HG02588 (cell line): ENCODE measurements around the gene TMEM63B.
"Not testable (repeated sequence)": the region's sequence is repeated elsewhere in the genome, so short reads cannot be mapped to it uniquely, and the experiment has no call there.

Experiments used
- ATAC-seq: cut with Tn5 transposase; IDR thresholded peaks from one replicate; pipeline ENCODE4 v1.9.1; 2021; ENCODE audit warnings: mild to moderate bottlenecking, moderate library complexity; ENCODE audit not compliant: unreplicated experiment

TMEM63B gene

GRCh38 chr6:44142835-44143234 lies 15.5 kb downstream of the TMEM63B start:
- no peak for ATAC-seq

- no peak for ATAC-seq
Measured at GRCh38 chr6:44143731-44144130, 16.4 kb downstream of the TMEM63B start.

GRCh38 chr6:44144536-44144935 lies 17.2 kb downstream of the TMEM63B start:
- not testable (repeated sequence) for ATAC-seq

- no peak for ATAC-seq
Measured at GRCh38 chr6:44145839-44146238, 18.5 kb downstream of the TMEM63B start.

- no peak for ATAC-seq
Measured at GRCh38 chr6:44146685-44147084, 19.3 kb downstream of the TMEM63B start.

- ATAC-seq: no peak
Measured at GRCh38 chr6:44147256-44147655, 19.9 kb downstream of the TMEM63B start.

- no peak for ATAC-seq
Measured at GRCh38 chr6:44148306-44148705, 21.0 kb downstream of the TMEM63B start.

GRCh38 chr6:44149369-44150012 lies 22.1 kb downstream of the TMEM63B start:
- ATAC-seq: no peak

GRCh38 chr6:44150317-44150917 lies 23.1 kb downstream of the TMEM63B start:
- no peak for ATAC-seq

- ATAC-seq: no peak
Measured at GRCh38 chr6:44151348-44152108, 24.2 kb downstream of the TMEM63B start.

- ATAC-seq: no peak
Measured at GRCh38 chr6:44152109-44152461, 24.7 kb downstream of the TMEM63B start.

GRCh38 chr6:44152533-44152932 lies 25.2 kb downstream of the TMEM63B start:
- ATAC-seq: no peak

- no peak for ATAC-seq
Measured at GRCh38 chr6:44154067-44154466, 26.7 kb downstream of the TMEM63B start.

GRCh38 chr6:44156494-44157151 lies 29.3 kb downstream of the TMEM63B start:
- ATAC-seq: no peak

- ATAC-seq: no peak
Measured at GRCh38 chr6:44157152-44157521, 29.8 kb downstream of the TMEM63B start.

- no peak for ATAC-seq
Measured at GRCh38 chr6:44158770-44159228, 31.4 kb downstream of the TMEM63B start, which contains the start of gene CAPN11. CAPN11 (plus strand) TSS chr6:44158820; CDS start chr6:44158849, 29 bp downstream.

- ATAC-seq: no peak
Measured at GRCh38 chr6:44161997-44162338, 34.6 kb downstream of the TMEM63B start.

- no peak for ATAC-seq
Measured at GRCh38 chr6:44162876-44163625, 35.7 kb downstream of the TMEM63B start.

- no peak for ATAC-seq
Measured at GRCh38 chr6:44166116-44166515, 38.8 kb downstream of the TMEM63B start.

- no peak for ATAC-seq
Measured at GRCh38 chr6:44166591-44167184, 39.3 kb downstream of the TMEM63B start.
